Testis (tissue), 3 donors: ENCODE data around the gene SERTAD3. TPM values are rescaled to one million over a fixed set of nuclear protein-coding genes. Genes with fewer than 3 reads are reported as not detected.
"Not testable (repeated sequence)": the region's sequence is repeated elsewhere in the genome, so short reads cannot be mapped to it uniquely, and the experiment has no call there.

Source experiments
- DNase-seq: peaks from one replicate; pipeline ENCODE4 v3.0.0-alpha.2; 2019
- H3K27ac ChIP-seq, 2 donors: fragments of 200-600 bp; sonication (generic); one replicate each; pipeline ENCODE4 v1.5.1; 2019
- H3K27me3 ChIP-seq: fragments of 200-600 bp; sonication (generic); one replicate; pipeline ENCODE4 v1.5.1; 2019
- H3K36me3 ChIP-seq: fragments of 200-600 bp; sonication (generic); one replicate; pipeline ENCODE4 v1.5.1; 2017; ENCODE audit warnings: low read depth; ENCODE audit errors: missing control alignments
- H3K4me1 ChIP-seq: fragments of 200-600 bp; sonication (generic); one replicate; pipeline ENCODE4 v1.5.1; 2019
- H3K4me3 ChIP-seq, 2 donors: fragments of 200-600 bp; sonication (generic); one replicate each; pipeline ENCODE4 v1.5.1; 2017 to 2019
- H3K9me3 ChIP-seq: fragments of 200-600 bp; sonication (generic); one replicate; pipeline ENCODE4 v1.5.1; 2017
- CTCF ChIP-seq, 3 experiments: fragments of 450-650 bp in 2 of 3; fragments of 200-600 bp in 1 of 3; sonication (generic) in 1 of 3; IDR thresholded peaks; one replicate each; pipeline ENCODE4 v1.5.1; 2016 to 2019; ENCODE audit warnings: antibody characterized with exemption in 3 of 3, mild to moderate bottlenecking in 2 of 3, moderate library complexity in 1 of 3
- POLR2A ChIP-seq: fragments of 450-650 bp; IDR thresholded peaks from one replicate; pipeline ENCODE4 v1.6.1; 2017; ENCODE audit warnings: antibody characterized with exemption, mild to moderate bottlenecking, moderate library complexity
- WGBS, 2 donors: methylation state at CpG; one replicate each; pipeline ENCODE4 v1.1.5; 2018; 5-methylcytosine and 5-hydroxymethylcytosine counted together
- intact Hi-C: fragments of 100-400 bp; cut with DNase I; formaldehyde crosslinking; loops from one replicate; pipeline ENCODE4 v1.15.1; 2023; ENCODE audit warnings: low total_unique reads
- polyA plus RNA-seq: library from polyadenylated mRNA; stranded (reverse); fragments of 350-450 nt; fragmentation: Illumina TruSeq; extraction: RNeasy Lipid Tissue Mini Kit (QIAGEN cat#74804); gene quantifications from one replicate; pipeline ENCODE4 v1.2.3, GENCODE V29; 2014; ENCODE audit warnings: low read depth, low replicate concordance; ENCODE audit not compliant: insufficient read depth
- total RNA-seq, 2 donors: library from RNA; depleted of rRNA; stranded (reverse); fragments of >200 nt; gene quantifications; one replicate each; pipeline ENCODE4 v1.2.3, GENCODE V29; 2016

Gene SERTAD3
- total and polyA plus RNA-seq, 3 donors from 2014 or later, result 22.4 to 33.9 (median 24.3) TPM

- WGBS, 2 donors, result 0% methylated on average over 25 to 50 of the region's 50 CpGs
- H3K4me1 ChIP-seq, result peaks cover 25% of the 10 kb centered on the region
- no peaks in the 10 kb centered on the region for H3K27me3 ChIP-seq
- peak; percentile 87 for DNase-seq
- H3K36me3 ChIP-seq, result no peaks in the 10 kb centered on the region
- TF ChIP-seq POLR2A, result no peak
- no peak for TF ChIP-seq CTCF (IDR thresholded peaks at IDR 0.05)
- H3K27ac ChIP-seq, result peak overlapping the region; percentile 95 to 96
- no peaks in the 10 kb centered on the region for H3K9me3 ChIP-seq
- H3K4me3 ChIP-seq, result peak overlapping the region; percentile 46 to 69
- intact Hi-C loops, result no loop called here
Observed at GRCh38 chr19:40433391-40434216, 10.5 kb downstream of the SERTAD3 start.

GRCh38 chr19:40432760-40433159, 11.4 kb downstream of the SERTAD3 start:
- H3K27ac ChIP-seq, result peak overlapping the region; percentile 95 to 96
- intact Hi-C loops, result not testable (repeated sequence)
- WGBS, 2 donors, result 19 to 23% methylated on average over 7 of the region's 7 CpGs

GRCh38 chr19:40431698-40432097, 12.4 kb downstream of the SERTAD3 start:
- Histone ChIP-seq H3K4me1 (peaks cover 25% of the 10 kb centered on the region), H3K4me3 (no peak overlapping the region), H3K27ac (peak overlapping the region in 1 of 2 donors; percentile 96), H3K36me3 (no peaks in the 10 kb centered on the region), H3K9me3 (no peaks in the 10 kb centered on the region), H3K27me3 (no peaks in the 10 kb centered on the region)
- WGBS, 2 donors, result 81 to 83% methylated on average over 3 of the region's 3 CpGs
- no peak for DNase-seq
- TF ChIP-seq CTCF (IDR thresholded peaks at IDR 0.05) (no peak), POLR2A (no peak)
- intact Hi-C loops, result no loop called here

More at GRCh38 chr19:40432760-40433159, 11.4 kb downstream of the SERTAD3 start:
- Histone ChIP-seq H3K4me1 (peaks cover 25% of the 10 kb centered on the region), H3K4me3 (peak overlapping the region; percentile 46 to 69)
- not testable (repeated sequence) for H3K27me3 ChIP-seq, H3K9me3 ChIP-seq, H3K36me3 ChIP-seq, DNase-seq

- H3K4me1 ChIP-seq, result peaks cover 25% of the 10 kb centered on the region
- H3K36me3 ChIP-seq, H3K27me3 ChIP-seq, intact Hi-C loops, H3K27ac ChIP-seq, H3K4me3 ChIP-seq, H3K9me3 ChIP-seq, DNase-seq: not testable (repeated sequence)
- 97 to 100% methylated on average over 5 to 10 of the region's 10 CpGs for WGBS, 2 donors
Observed at GRCh38 chr19:40430242-40430641, 13.9 kb downstream of the SERTAD3 start.

GRCh38 chr19:40428197-40428596, 15.9 kb downstream of the SERTAD3 start:
- H3K9me3 ChIP-seq, H3K27ac ChIP-seq, H3K36me3 ChIP-seq, H3K27me3 ChIP-seq, H3K4me3 ChIP-seq, DNase-seq, intact Hi-C loops: not testable (repeated sequence)
- H3K4me1 ChIP-seq, result peaks cover 23% of the 10 kb centered on the region
- WGBS, 2 donors, result 70 to 76% methylated on average over 7 of the region's 7 CpGs

GRCh38 chr19:40425450-40426287, 18.5 kb downstream of the SERTAD3 start, which contains the start of gene SERTAD1:
TSS of gene SERTAD1 (minus strand) at chr19:40425992. CDS start at chr19:40423546, 2,446 bp downstream.
- Histone ChIP-seq H3K4me1 (peaks cover 17% of the 10 kb centered on the region), H3K9me3 (no peaks in the 10 kb centered on the region), H3K4me3 (peak within 1 kb of the TSS; percentile 85 to 96), H3K36me3 (no peaks in the 10 kb centered on the region), H3K27ac (peak within 1 kb of the TSS; percentile 97 to 100), H3K27me3 (no peaks in the 10 kb centered on the region)
- peak; percentile 100 for DNase-seq
- TF ChIP-seq POLR2A (peak; percentile 96), CTCF (IDR thresholded peaks at IDR 0.05) (peak; percentile 79 to 88 (median 87))
- intact Hi-C loops, result no loop called here
- 0 to 2% methylated on average over 5 to 74 of the region's 75 CpGs for WGBS, 2 donors
